K562 (cell line): ENCODE results near the gene ZBTB26. TPM values are rescaled to one million over a fixed set of nuclear protein-coding genes. Genes with fewer than 3 reads are reported as not detected.

ENCODE experiments used
- ARID2 ChIP-seq: fragments of 450-650 bp; IDR thresholded peaks from 2 replicates; pipeline ENCODE4 v1.6.1; 2017; ENCODE audit warnings: antibody characterized with exemption, mild to moderate bottlenecking
- DACH1 ChIP-seq: fragments of 450-650 bp; IDR thresholded peaks from 2 replicates; pipeline ENCODE4 v1.6.1; 2018; ENCODE audit not compliant: partially characterized antibody
- ELF1 ChIP-seq: fragments of 200-800 bp; sonication (Bioruptor generic); IDR thresholded peaks from 2 replicates; pipeline ENCODE4 v1.6.1; 2016; ENCODE audit warnings: missing genetic modification characterization, missing compliant biosample characterization
- FIP1L1 ChIP-seq: fragments of 200-400 bp; formaldehyde crosslinking; IDR thresholded peaks from 2 replicates; pipeline ENCODE4 v1.6.1; 2018; ENCODE audit warnings: mild to moderate bottlenecking, low read depth, low read length; ENCODE audit not compliant: poor library complexity, severe bottlenecking
- FOXP1 ChIP-seq: sonication (generic); formaldehyde crosslinking; IDR thresholded peaks from 2 replicates; pipeline ENCODE4 v1.8.0; 2022; ENCODE audit warnings: mild to moderate bottlenecking, missing genetic modification reagents
- HNRNPLL ChIP-seq: fragments of 200-400 bp; formaldehyde crosslinking; IDR thresholded peaks from 2 replicates; pipeline ENCODE4 v1.6.1; 2017; ENCODE audit warnings: low read length, low read depth, mild to moderate bottlenecking; ENCODE audit not compliant: poor library complexity, severe bottlenecking
- KAT7 ChIP-seq: sonication (generic); formaldehyde crosslinking; IDR thresholded peaks from 2 replicates; pipeline ENCODE4 v1.8.0; 2022; ENCODE audit warnings: missing genetic modification reagents, mild to moderate bottlenecking, borderline replicate concordance
- MAFF ChIP-seq: IDR thresholded peaks from 2 replicates; pipeline ENCODE4 v1.6.1; 2012; ENCODE audit warnings: low read length, improper control_type of control experiment
- MAFK ChIP-seq: IDR thresholded peaks from 2 replicates; pipeline ENCODE4 v1.6.1; 2011; ENCODE audit warnings: low read length, improper control_type of control experiment
- MIER1 ChIP-seq: fragments of 450-650 bp; IDR thresholded peaks from 2 replicates; pipeline ENCODE4 v1.6.1; 2016; ENCODE audit warnings: antibody characterized with exemption, mild to moderate bottlenecking, low read depth
- NCOR1 ChIP-seq: fragments of 450-650 bp; IDR thresholded peaks from 2 replicates; pipeline ENCODE4 v1.6.1; 2016; ENCODE audit warnings: mild to moderate bottlenecking, moderate library complexity
- PPARD ChIP-seq: fragments of 250-450 bp; sonication (Bioruptor Pico); IDR thresholded peaks from 2 replicates; pipeline ENCODE4 v1.8.0; 2022; ENCODE audit warnings: inconsistent platforms, mild to moderate bottlenecking, moderate library complexity
- RNF219 ChIP-seq: fragments of 250-450 bp; sonication (Bioruptor Pico); IDR thresholded peaks from 2 replicates; pipeline ENCODE4 v1.5.0; 2022; ENCODE audit warnings: mild to moderate bottlenecking
- TBP ChIP-seq: optimal IDR thresholded peaks from 2 replicates; pipeline ENCODE3; 2011; ENCODE audit warnings: low read depth, low read length, improper control_type of control experiment
- ZBTB7A ChIP-seq: IDR thresholded peaks from 2 replicates; pipeline ENCODE4 v1.6.1; 2011; ENCODE audit warnings: low read depth, mild to moderate bottlenecking, low read length, moderate library complexity, borderline replicate concordance; ENCODE audit not compliant: control insufficient read depth
- ZNF282 ChIP-seq: sonication (generic); formaldehyde crosslinking; IDR thresholded peaks from 2 replicates; pipeline ENCODE4 v1.8.1; 2023; ENCODE audit warnings: missing genetic modification reagents
- ZNF76 ChIP-seq: fragments of 250-450 bp; sonication (Bioruptor Pico); IDR thresholded peaks from 2 replicates; pipeline ENCODE4 v1.4.0; 2020; ENCODE audit warnings: mild to moderate bottlenecking, moderate library complexity, borderline replicate concordance
- polyA plus RNA-seq, 8 experiments: library from polyadenylated mRNA; depleted of rRNA in 4 of 8; stranded (reverse) in 5 of 8; unstranded in 3 of 8; fragments of >200 nt; fragmentation: Nextera tagmentation in 2 of 8; fragmentation: Illumina TruSeq in 1 of 8; extraction: Ambion mirVana in 2 of 8; extraction: Trizol in 1 of 8; gene quantifications; 2 replicates each; pipeline versions ENCODE4 v1.2.1 to v1.2.3, GENCODE V29; 2011 to 2014; ENCODE audit warnings: inconsistent platforms in 1 of 8, missing spikeins in 1 of 8
- total RNA-seq, 7 experiments: library from RNA; depleted of rRNA in 6 of 7; stranded (reverse); fragments of >200 nt in 6 of 7; fragmentation: Illumina TruSeq in 2 of 7; extraction: Trizol in 2 of 7; gene quantifications; 2 replicates each; pipeline versions ENCODE4 v1.2.1 to v1.2.3, GENCODE V29; 2011 to 2021; ENCODE audit warnings: low replicate concordance in 1 of 7
- TF ChIP-seq, protein P1 (sequence below): sonication (generic); formaldehyde crosslinking; IDR thresholded peaks from 2 replicates; pipeline ENCODE4 v1.8.0; 2023; ENCODE audit warnings: mild to moderate bottlenecking, missing genetic modification reagents
- TF ChIP-seq, protein P2 (sequence below): fragments of 250-450 bp; sonication (Bioruptor Pico); IDR thresholded peaks from 2 replicates; pipeline ENCODE4 v1.8.0; 2021; ENCODE audit warnings: mild to moderate bottlenecking, moderate library complexity
- TF ChIP-seq, protein P3 (sequence below): fragments of 200-800 bp; sonication (Bioruptor generic); IDR thresholded peaks from 2 replicates; pipeline ENCODE4 v1.6.1; 2017; ENCODE audit warnings: missing genetic modification characterization, missing compliant biosample characterization

Gene ZBTB26
- total and polyA plus RNA-seq, 9 of the 15 experiments (the other 6 are each of a cell fraction or from before 2014, with no cell fraction given), result 2.4 to 20.7 (median 5.0) TPM

DNA sequence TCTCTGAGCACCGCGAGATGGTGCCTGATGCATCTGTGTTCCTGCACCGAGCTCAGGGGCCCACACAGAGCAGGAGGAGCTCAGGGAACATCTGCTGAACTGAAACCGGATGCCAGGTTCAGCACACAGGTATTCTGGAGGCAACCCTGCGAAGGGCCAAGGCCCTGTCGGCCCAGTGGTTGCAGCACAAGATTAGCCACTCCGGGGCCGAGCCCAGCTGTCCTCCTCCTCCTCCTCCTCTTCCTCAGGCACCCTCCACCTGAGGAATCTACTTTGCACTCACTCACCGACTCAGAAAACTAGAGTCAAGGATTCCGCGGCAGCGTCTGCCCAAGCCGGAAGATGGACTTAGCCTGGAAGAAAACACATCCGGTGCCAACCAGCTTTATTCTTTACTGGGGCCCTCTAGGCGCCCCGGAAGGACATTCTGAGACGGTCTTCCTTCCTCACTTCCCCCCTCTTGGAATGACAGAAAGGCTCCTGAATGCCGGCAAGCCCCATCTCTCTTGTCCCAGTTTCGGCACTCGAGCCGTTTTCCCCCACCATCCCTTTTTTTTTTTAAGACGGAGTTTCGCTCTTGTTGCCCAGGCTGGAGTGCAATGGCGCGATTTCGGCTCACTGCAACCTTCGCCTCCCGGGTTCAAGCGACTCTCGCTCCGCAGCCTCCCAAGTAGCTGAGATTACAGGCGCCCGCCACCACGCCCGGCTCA is 18.2 kb downstream of the ZBTB26 start, which contains the start of gene ZBTB6 (continued):
- TF ChIP-seq, protein P1, sequence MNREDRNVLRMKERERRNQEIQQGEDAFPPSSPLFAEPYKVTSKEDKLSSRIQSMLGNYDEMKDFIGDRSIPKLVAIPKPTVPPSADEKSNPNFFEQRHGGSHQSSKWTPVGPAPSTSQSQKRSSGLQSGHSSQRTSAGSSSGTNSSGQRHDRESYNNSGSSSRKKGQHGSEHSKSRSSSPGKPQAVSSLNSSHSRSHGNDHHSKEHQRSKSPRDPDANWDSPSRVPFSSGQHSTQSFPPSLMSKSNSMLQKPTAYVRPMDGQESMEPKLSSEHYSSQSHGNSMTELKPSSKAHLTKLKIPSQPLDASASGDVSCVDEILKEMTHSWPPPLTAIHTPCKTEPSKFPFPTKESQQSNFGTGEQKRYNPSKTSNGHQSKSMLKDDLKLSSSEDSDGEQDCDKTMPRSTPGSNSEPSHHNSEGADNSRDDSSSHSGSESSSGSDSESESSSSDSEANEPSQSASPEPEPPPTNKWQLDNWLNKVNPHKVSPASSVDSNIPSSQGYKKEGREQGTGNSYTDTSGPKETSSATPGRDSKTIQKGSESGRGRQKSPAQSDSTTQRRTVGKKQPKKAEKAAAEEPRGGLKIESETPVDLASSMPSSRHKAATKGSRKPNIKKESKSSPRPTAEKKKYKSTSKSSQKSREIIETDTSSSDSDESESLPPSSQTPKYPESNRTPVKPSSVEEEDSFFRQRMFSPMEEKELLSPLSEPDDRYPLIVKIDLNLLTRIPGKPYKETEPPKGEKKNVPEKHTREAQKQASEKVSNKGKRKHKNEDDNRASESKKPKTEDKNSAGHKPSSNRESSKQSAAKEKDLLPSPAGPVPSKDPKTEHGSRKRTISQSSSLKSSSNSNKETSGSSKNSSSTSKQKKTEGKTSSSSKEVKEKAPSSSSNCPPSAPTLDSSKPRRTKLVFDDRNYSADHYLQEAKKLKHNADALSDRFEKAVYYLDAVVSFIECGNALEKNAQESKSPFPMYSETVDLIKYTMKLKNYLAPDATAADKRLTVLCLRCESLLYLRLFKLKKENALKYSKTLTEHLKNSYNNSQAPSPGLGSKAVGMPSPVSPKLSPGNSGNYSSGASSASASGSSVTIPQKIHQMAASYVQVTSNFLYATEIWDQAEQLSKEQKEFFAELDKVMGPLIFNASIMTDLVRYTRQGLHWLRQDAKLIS (CRISPR knock-in tag), result no peak
- TF ChIP-seq MAFK, result no peak; the same call in 1 of the 2 replicates
- TF ChIP-seq HNRNPLL, result no peak
- TF ChIP-seq FIP1L1, result no peak
- peak; percentile 74 for TF ChIP-seq TBP
- no peak for TF ChIP-seq RNF219 (CRISPR knock-in tag)
- 0 out of 2 replicates have a peak, but pooled peaks have one; percentile 64 for TF ChIP-seq FOXP1 (CRISPR knock-in tag)
- no peak for TF ChIP-seq DACH1
- TF ChIP-seq ELF1 (tag), result peak; percentile 92
- TF ChIP-seq, protein P2, sequence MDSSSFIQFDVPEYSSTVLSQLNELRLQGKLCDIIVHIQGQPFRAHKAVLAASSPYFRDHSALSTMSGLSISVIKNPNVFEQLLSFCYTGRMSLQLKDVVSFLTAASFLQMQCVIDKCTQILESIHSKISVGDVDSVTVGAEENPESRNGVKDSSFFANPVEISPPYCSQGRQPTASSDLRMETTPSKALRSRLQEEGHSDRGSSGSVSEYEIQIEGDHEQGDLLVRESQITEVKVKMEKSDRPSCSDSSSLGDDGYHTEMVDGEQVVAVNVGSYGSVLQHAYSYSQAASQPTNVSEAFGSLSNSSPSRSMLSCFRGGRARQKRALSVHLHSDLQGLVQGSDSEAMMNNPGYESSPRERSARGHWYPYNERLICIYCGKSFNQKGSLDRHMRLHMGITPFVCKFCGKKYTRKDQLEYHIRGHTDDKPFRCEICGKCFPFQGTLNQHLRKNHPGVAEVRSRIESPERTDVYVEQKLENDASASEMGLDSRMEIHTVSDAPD (CRISPR knock-in tag), result no peak
- TF ChIP-seq MAFF, result no peak
- no peak for TF ChIP-seq ARID2
- TF ChIP-seq, protein P3, sequence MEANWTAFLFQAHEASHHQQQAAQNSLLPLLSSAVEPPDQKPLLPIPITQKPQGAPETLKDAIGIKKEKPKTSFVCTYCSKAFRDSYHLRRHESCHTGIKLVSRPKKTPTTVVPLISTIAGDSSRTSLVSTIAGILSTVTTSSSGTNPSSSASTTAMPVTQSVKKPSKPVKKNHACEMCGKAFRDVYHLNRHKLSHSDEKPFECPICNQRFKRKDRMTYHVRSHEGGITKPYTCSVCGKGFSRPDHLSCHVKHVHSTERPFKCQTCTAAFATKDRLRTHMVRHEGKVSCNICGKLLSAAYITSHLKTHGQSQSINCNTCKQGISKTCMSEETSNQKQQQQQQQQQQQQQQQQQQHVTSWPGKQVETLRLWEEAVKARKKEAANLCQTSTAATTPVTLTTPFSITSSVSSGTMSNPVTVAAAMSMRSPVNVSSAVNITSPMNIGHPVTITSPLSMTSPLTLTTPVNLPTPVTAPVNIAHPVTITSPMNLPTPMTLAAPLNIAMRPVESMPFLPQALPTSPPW (CRISPR knock-in tag), result peak; percentile 62
- no peak for TF ChIP-seq ZBTB7A
- TF ChIP-seq NCOR1, result no peak
- no peak for TF ChIP-seq PPARD
- TF ChIP-seq MIER1, result peak; percentile 31; the same call in 1 of the 2 replicates
- no peak for TF ChIP-seq ZNF282 (CRISPR knock-in tag)
- TF ChIP-seq KAT7, result peak; percentile 62; the same call in 1 of the 2 replicates
- TF ChIP-seq ZNF76 (CRISPR knock-in tag), result no peak
